H1 (cell line): Measurements from ENCODE around the gene NRBF2.

ENCODE experiments used
- CEBPB ChIP-seq: IDR thresholded peaks from 2 replicates; pipeline ENCODE4 v1.6.1; 2012; ENCODE audit warnings: low read depth, low read length
- CTCF ChIP-seq, 3 experiments: IDR thresholded peaks; 1 replicate in 2 of 3; 2 replicates in 1 of 3; pipeline versions ENCODE4 v1.5.1 to v1.6.1; 2011; ENCODE audit warnings: low read length in 3 of 3, mild to moderate bottlenecking in 3 of 3, inconsistent platforms in 2 of 3, low read depth in 1 of 3, moderate library complexity in 1 of 3; ENCODE audit not compliant: insufficient read depth in 1 of 3; ENCODE audit errors: control extremely low read depth in 1 of 3
- E2F6 ChIP-seq: IDR thresholded peaks from 2 replicates; pipeline ENCODE4 v1.6.1; 2012; ENCODE audit warnings: inconsistent platforms
- EP300 ChIP-seq, 2 experiments: IDR thresholded peaks; 1 replicate in 1 of 2; 2 replicates in 1 of 2; pipeline ENCODE4 v1.6.1; 2011 to 2012; ENCODE audit warnings: low read depth in 2 of 2, low read length in 2 of 2, mild to moderate bottlenecking in 2 of 2, borderline replicate concordance in 1 of 2, inconsistent platforms in 1 of 2, moderate library complexity in 1 of 2
- JUN ChIP-seq: IDR thresholded peaks from 2 replicates; pipeline ENCODE4 v1.6.1; 2011; ENCODE audit warnings: low read depth, mild to moderate bottlenecking, improper control_type of control experiment, low read length
- JUND ChIP-seq: IDR thresholded peaks from 2 replicates; pipeline ENCODE4 v1.6.1; 2011; ENCODE audit warnings: mild to moderate bottlenecking, improper control_type of control experiment, low read length
- MAX ChIP-seq: IDR thresholded peaks from 2 replicates; pipeline ENCODE4 v1.6.1; 2012; ENCODE audit warnings: inconsistent platforms
- RAD21 ChIP-seq, 2 experiments: IDR thresholded peaks in 1 of 2; conservative IDR thresholded peaks in 1 of 2; 2 replicates each; pipeline ENCODE4 v1.6.1; 2011; ENCODE audit warnings: low read depth in 2 of 2, low read length in 2 of 2, improper control_type of control experiment in 1 of 2, inconsistent platforms in 1 of 2, mild to moderate bottlenecking in 1 of 2, moderate library complexity in 1 of 2

GRCh38 chr10:63116452-63117072 lies 16.6 kb upstream of the NRBF2 start:
- TF ChIP-seq MAX (no peak), CTCF (IDR thresholded peaks at IDR 0.05; ENCODE audit: control extremely low read depth in 1 of 3, insufficient read depth in 1 of 3, low read depth in 1 of 3, low read length in 3 of 3) (no peak), EP300 (IDR thresholded peaks at IDR 0.05; ENCODE audit: borderline replicate concordance in 1 of 2, low read depth in 2 of 2, low read length in 2 of 2) (no peak), JUN (no peak), CEBPB (no peak), RAD21 (IDR thresholded peaks at IDR 0.05 in 1 of 2, conservative IDR thresholded peaks at IDR 0.05 in 1 of 2; ENCODE audit: low read depth in 2 of 2, low read length in 2 of 2) (no peak), E2F6 (no peak), JUND (no peak)
